Measurements from ENCODE around the gene RNH1. TPM values are rescaled to one million over a fixed set of nuclear protein-coding genes. Genes with fewer than 3 reads are reported as not detected.
A peak's percentile ranks its signal among the peaks of the same experiment; 100 is the strongest.
"Not testable (repeated sequence)": the region's sequence is repeated elsewhere in the genome, so short reads cannot be mapped to it uniquely, and the experiment has no call there.

The RNH1 gene
- total RNA-seq, 1 experiment from 2014 or later = 59.4 TPM

GRCh38 chr11:528815-529727, 22.0 kb upstream of the RNH1 start:
- H3K9me3 ChIP-seq (ENCODE audit: low read length) = no peaks in the 10 kb centered on the region
- peaks cover 8% of the 10 kb centered on the region for H4K20me1 ChIP-seq (ENCODE audit: insufficient read depth, low read depth, low read length)
- H3K4me1 ChIP-seq (ENCODE audit: low read length) = peaks cover 5% of the 10 kb centered on the region
- no peak overlapping the region for H3K4me2 ChIP-seq (ENCODE audit: low read depth, low read length, poor library complexity, severe bottlenecking)
- H3K9me2 ChIP-seq (replicated peaks; ENCODE audit: insufficient read depth, low read length) = no peaks in the 10 kb centered on the region
- H3K36me3 ChIP-seq (ENCODE audit: insufficient read depth, low read length) = no peaks in the 10 kb centered on the region; the same call in 1 of the 2 replicates
- H3K27me3 ChIP-seq (ENCODE audit: low read length) = no peaks in the 10 kb centered on the region
- H3K4me3 ChIP-seq (ENCODE audit: low read length) = no peak overlapping the region
- no peak overlapping the region for H3K9ac ChIP-seq (ENCODE audit: low read length)
- DNase-seq = no peak
- no peak overlapping the region for H2AFZ ChIP-seq (ENCODE audit: low read length)
- H3K79me2 ChIP-seq (ENCODE audit: low read length) = no peaks in the 10 kb centered on the region
- H3K27ac ChIP-seq (ENCODE audit: low read length) = no peak overlapping the region

GRCh38 chr11:528166-528814, 21.2 kb upstream of the RNH1 start:
- H4K20me1 ChIP-seq (ENCODE audit: insufficient read depth, low read depth, low read length) = peaks cover under 1% of the 10 kb centered on the region; the same call in 1 of the 2 replicates
- H3K4me3 ChIP-seq (ENCODE audit: low read length) = no peak overlapping the region
- no peaks in the 10 kb centered on the region for H3K79me2 ChIP-seq (ENCODE audit: low read length)
- H3K27me3 ChIP-seq (ENCODE audit: low read length) = no peaks in the 10 kb centered on the region
- H3K27ac ChIP-seq (ENCODE audit: low read length) = no peak overlapping the region
- peaks cover 4% of the 10 kb centered on the region; the same call in 1 of the 2 replicates for H3K4me1 ChIP-seq (ENCODE audit: low read length)
- H3K4me2 ChIP-seq (ENCODE audit: low read depth, low read length, poor library complexity, severe bottlenecking) = no peak overlapping the region
- no peaks in the 10 kb centered on the region; the same call in 1 of the 2 replicates for H3K36me3 ChIP-seq (ENCODE audit: insufficient read depth, low read length)
- no peaks in the 10 kb centered on the region for H3K9me2 ChIP-seq (replicated peaks; ENCODE audit: insufficient read depth, low read length)
- no peak for DNase-seq
- no peak overlapping the region for H3K9ac ChIP-seq (ENCODE audit: low read length)
- H3K9me3 ChIP-seq (ENCODE audit: low read length) = no peaks in the 10 kb centered on the region
- H2AFZ ChIP-seq (ENCODE audit: low read length) = no peak overlapping the region

DNA sequence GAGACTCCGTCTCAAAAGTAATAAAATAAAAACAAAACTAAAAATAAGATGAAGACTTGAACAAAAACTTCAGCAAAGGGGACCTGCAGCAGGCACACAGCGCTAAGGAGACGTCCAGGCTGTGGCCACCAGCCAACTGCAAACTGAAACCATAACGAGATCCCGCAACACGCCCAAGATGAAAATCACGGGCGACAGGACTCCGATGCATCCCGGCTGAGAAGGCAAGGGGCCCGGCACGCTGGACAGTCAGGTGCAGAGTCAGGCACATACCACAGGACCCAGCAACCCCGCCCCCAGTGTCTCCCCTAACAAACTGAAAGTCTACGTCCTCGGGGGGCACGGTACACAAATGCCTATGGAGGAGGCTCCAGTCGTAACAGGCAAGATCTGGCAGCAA, 19.1 kb upstream of the RNH1 start:
- Histone ChIP-seq H4K20me1 (ENCODE audit: insufficient read depth, low read depth, low read length) (no peaks in the 10 kb centered on the region), H3K79me2 (ENCODE audit: low read length) (no peaks in the 10 kb centered on the region), H3K9me2 (replicated peaks; ENCODE audit: insufficient read depth, low read length) (no peaks in the 10 kb centered on the region), H3K36me3 (ENCODE audit: insufficient read depth, low read length) (no peaks in the 10 kb centered on the region), H3K4me2 (ENCODE audit: low read depth, low read length, poor library complexity, severe bottlenecking) (no peak overlapping the region), H3K9ac (ENCODE audit: low read length) (no peak overlapping the region), H3K4me1 (ENCODE audit: low read length) (peaks cover 2% of the 10 kb centered on the region; the same call in 1 of the 2 replicates), H2AFZ (ENCODE audit: low read length) (no peak overlapping the region), H3K9me3 (ENCODE audit: low read length) (no peaks in the 10 kb centered on the region), H3K27ac (ENCODE audit: low read length) (no peak overlapping the region), H3K4me3 (ENCODE audit: low read length) (no peak overlapping the region), H3K27me3 (ENCODE audit: low read length) (no peaks in the 10 kb centered on the region)
- DNase-seq = no peak

DNA sequence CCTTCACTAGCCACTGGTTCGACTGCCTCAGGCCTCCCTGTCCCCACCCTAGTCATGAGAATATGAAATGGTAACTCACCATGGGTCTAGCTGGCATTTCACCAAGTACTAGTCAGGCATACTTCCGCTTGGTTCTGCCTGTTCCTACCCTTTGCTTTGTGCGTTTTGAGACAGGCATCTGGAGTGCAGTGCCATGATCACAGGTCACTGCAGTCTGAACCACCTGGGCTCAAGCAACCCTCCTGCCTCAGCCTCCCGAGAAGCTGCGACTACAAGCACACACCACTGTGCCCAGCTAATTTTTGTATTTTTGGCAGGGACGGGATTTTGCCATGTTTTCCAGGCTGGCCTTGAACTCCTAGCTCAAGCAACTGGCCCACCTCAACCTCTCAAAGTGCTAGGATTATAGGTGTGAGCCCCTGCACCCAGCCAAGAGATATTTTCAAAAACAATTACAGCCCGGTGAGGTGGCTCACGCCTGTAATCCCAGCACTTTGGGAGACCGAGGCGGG, 14.2 kb upstream of the RNH1 start:
- no peak for DNase-seq
- Histone ChIP-seq H3K36me3 (ENCODE audit: insufficient read depth, low read length) (no peaks in the 10 kb centered on the region), H3K9ac (ENCODE audit: low read length) (no peak overlapping the region), H3K4me1 (ENCODE audit: low read length) (no peaks in the 10 kb centered on the region), H3K79me2 (ENCODE audit: low read length) (no peaks in the 10 kb centered on the region), H3K4me2 (ENCODE audit: low read depth, low read length, poor library complexity, severe bottlenecking) (no peak overlapping the region), H3K4me3 (ENCODE audit: low read length) (no peak overlapping the region), H4K20me1 (ENCODE audit: insufficient read depth, low read depth, low read length) (no peaks in the 10 kb centered on the region), H3K27me3 (ENCODE audit: low read length) (no peaks in the 10 kb centered on the region), H3K9me2 (replicated peaks; ENCODE audit: insufficient read depth, low read length) (no peaks in the 10 kb centered on the region), H3K9me3 (ENCODE audit: low read length) (peaks cover 3% of the 10 kb centered on the region), H2AFZ (ENCODE audit: low read length) (no peak overlapping the region), H3K27ac (ENCODE audit: low read length) (no peak overlapping the region)

GRCh38 chr11:520428-521176, 13.6 kb upstream of the RNH1 start:
- no peak overlapping the region for H3K4me3 ChIP-seq (ENCODE audit: low read length)
- H3K9me2 ChIP-seq (replicated peaks; ENCODE audit: insufficient read depth, low read length) = no peaks in the 10 kb centered on the region
- no peak for DNase-seq
- H3K79me2 ChIP-seq (ENCODE audit: low read length) = no peaks in the 10 kb centered on the region
- no peaks in the 10 kb centered on the region for H3K36me3 ChIP-seq (ENCODE audit: insufficient read depth, low read length)
- H3K27ac ChIP-seq (ENCODE audit: low read length) = no peak overlapping the region
- no peak overlapping the region for H3K4me2 ChIP-seq (ENCODE audit: low read depth, low read length, poor library complexity, severe bottlenecking)
- H4K20me1 ChIP-seq (ENCODE audit: insufficient read depth, low read depth, low read length) = no peaks in the 10 kb centered on the region
- no peak overlapping the region for H2AFZ ChIP-seq (ENCODE audit: low read length)
- H3K4me1 ChIP-seq (ENCODE audit: low read length) = no peaks in the 10 kb centered on the region
- H3K27me3 ChIP-seq (ENCODE audit: low read length) = no peaks in the 10 kb centered on the region
- H3K9ac ChIP-seq (ENCODE audit: low read length) = no peak overlapping the region
- H3K9me3 ChIP-seq (ENCODE audit: low read length) = peaks cover 4% of the 10 kb centered on the region

- no peaks in the 10 kb centered on the region for H4K20me1 ChIP-seq (ENCODE audit: insufficient read depth, low read depth, low read length)
- H3K27ac ChIP-seq (ENCODE audit: low read length) = no peak overlapping the region
- no peak overlapping the region for H3K4me2 ChIP-seq (ENCODE audit: low read depth, low read length, poor library complexity, severe bottlenecking)
- peaks cover 4% of the 10 kb centered on the region for H3K9me3 ChIP-seq (ENCODE audit: low read length)
- no peak overlapping the region for H2AFZ ChIP-seq (ENCODE audit: low read length)
- no peak overlapping the region for H3K4me3 ChIP-seq (ENCODE audit: low read length)
- no peaks in the 10 kb centered on the region for H3K36me3 ChIP-seq (ENCODE audit: insufficient read depth, low read length)
- H3K9me2 ChIP-seq (replicated peaks; ENCODE audit: insufficient read depth, low read length) = no peaks in the 10 kb centered on the region
- no peak overlapping the region for H3K9ac ChIP-seq (ENCODE audit: low read length)
- no peaks in the 10 kb centered on the region for H3K79me2 ChIP-seq (ENCODE audit: low read length)
- DNase-seq = peak; percentile 89
- H3K27me3 ChIP-seq (ENCODE audit: low read length) = no peaks in the 10 kb centered on the region
- H3K4me1 ChIP-seq (ENCODE audit: low read length) = no peaks in the 10 kb centered on the region
Measured at GRCh38 chr11:518463-519202, 11.6 kb upstream of the RNH1 start.

DNA sequence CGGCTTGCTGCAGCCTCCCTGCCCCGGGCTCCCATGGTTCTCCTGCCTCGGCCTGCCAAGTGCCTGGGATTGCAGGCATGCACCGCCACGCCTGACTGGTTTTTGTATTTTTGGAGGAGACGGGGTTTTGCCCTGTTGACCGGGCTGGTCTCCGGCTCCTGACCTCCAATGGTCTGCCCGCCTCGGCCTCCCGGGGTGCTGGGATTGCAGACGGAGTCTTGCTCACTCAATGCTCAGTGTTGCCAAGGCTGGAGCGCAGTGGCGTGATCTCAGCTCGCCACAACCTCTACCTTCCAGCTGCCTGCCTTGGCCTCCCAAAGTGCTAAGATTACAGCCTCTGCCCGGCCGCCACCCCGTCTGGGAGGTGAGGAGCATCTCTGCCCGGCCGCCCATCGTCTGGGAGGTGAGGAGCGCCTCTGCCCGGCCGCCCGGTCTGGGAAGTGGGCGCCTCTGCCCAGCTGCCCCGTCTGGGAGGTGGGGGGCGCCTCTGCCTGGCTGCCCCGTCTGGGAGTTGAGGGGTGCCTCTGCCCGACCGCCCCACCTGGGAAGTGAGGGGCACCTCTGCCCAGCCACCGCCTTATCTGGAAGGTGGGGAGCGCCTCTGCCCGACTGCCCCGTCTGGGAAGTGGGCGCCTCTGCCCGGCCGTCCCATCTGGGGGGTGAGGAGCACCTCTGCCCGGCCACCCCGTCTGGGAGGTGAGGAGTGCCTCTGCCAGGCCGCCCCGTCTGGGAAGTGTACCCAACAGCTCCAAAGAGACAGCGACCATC, 10.1 kb upstream of the RNH1 start:
- not testable (repeated sequence) for H3K4me3 ChIP-seq (ENCODE audit: low read length); H3K9ac ChIP-seq (ENCODE audit: low read length); H3K27me3 ChIP-seq (ENCODE audit: low read length); H3K4me1 ChIP-seq (ENCODE audit: low read length); DNase-seq; H3K9me3 ChIP-seq (ENCODE audit: low read length); H4K20me1 ChIP-seq (ENCODE audit: insufficient read depth, low read depth, low read length); H3K79me2 ChIP-seq (ENCODE audit: low read length); H3K4me2 ChIP-seq (ENCODE audit: low read depth, low read length, poor library complexity, severe bottlenecking); H3K9me2 ChIP-seq (replicated peaks; ENCODE audit: insufficient read depth, low read length); H2AFZ ChIP-seq (ENCODE audit: low read length); H3K36me3 ChIP-seq (ENCODE audit: insufficient read depth, low read length); H3K27ac ChIP-seq (ENCODE audit: low read length)

Measured in Karpas-422 (cell line).